ENCODE results near the gene RBM19. TPM values are rescaled to one million over a fixed set of nuclear protein-coding genes. Genes with fewer than 3 reads are reported as not detected.
"Not testable (repeated sequence)": the region's sequence is repeated elsewhere in the genome, so short reads cannot be mapped to it uniquely, and the experiment has no call there.

RBM19 gene
- 30.6 TPM for total RNA-seq

- peak; percentile 98 for DNase-seq (ENCODE audit: low spot score)
These were observed at the start of gene RBM19 for GRCh38 chr12:113965951-113966797. RBM19 (minus strand) TSS chr12:113966325; CDS start chr12:113966227, 98 bp downstream.

- no peak for DNase-seq (ENCODE audit: low spot score)
These were observed 49.7 kb upstream of the RBM19 start for GRCh38 chr12:114015851-114016250.

GRCh38 chr12:114013575-114014345 is 47.6 kb upstream of the RBM19 start:
- no peak for DNase-seq (ENCODE audit: low spot score)

- no peak for DNase-seq (ENCODE audit: low spot score)
These were observed 46.8 kb upstream of the RBM19 start for GRCh38 chr12:114012744-114013431.

- DNase-seq (ENCODE audit: low spot score) = no peak
These were observed 45.6 kb upstream of the RBM19 start for GRCh38 chr12:114011711-114012110.

- DNase-seq (ENCODE audit: low spot score) = no peak
These were observed 40.6 kb upstream of the RBM19 start for GRCh38 chr12:114006482-114007425.

- DNase-seq (ENCODE audit: low spot score) = no peak
These were observed 38.3 kb upstream of the RBM19 start for GRCh38 chr12:114004402-114004801.

GRCh38 chr12:114003286-114003685 is 37.2 kb upstream of the RBM19 start:
- DNase-seq (ENCODE audit: low spot score) = no peak

- no peak for DNase-seq (ENCODE audit: low spot score)
These were observed 35.6 kb upstream of the RBM19 start for GRCh38 chr12:114001511-114002340.

- DNase-seq (ENCODE audit: low spot score) = no peak
These were observed 34.7 kb upstream of the RBM19 start for GRCh38 chr12:114000861-114001260.

- not testable (repeated sequence) for DNase-seq (ENCODE audit: low spot score)
These were observed 34.1 kb upstream of the RBM19 start for GRCh38 chr12:114000261-114000660.

- no peak for DNase-seq (ENCODE audit: low spot score)
These were observed 31.2 kb upstream of the RBM19 start for GRCh38 chr12:113997365-113997764.

- DNase-seq (ENCODE audit: low spot score) = no peak
These were observed 29.9 kb upstream of the RBM19 start for GRCh38 chr12:113996026-113996425.

- DNase-seq (ENCODE audit: low spot score) = no peak
These were observed 27.9 kb upstream of the RBM19 start for GRCh38 chr12:113994051-113994450.

GRCh38 chr12:113992751-113993150 is 26.6 kb upstream of the RBM19 start:
- not testable (repeated sequence) for DNase-seq (ENCODE audit: low spot score)

- DNase-seq (ENCODE audit: low spot score) = no peak
These were observed 25.3 kb upstream of the RBM19 start for GRCh38 chr12:113991224-113992044.

GRCh38 chr12:113990250-113991223 is 24.4 kb upstream of the RBM19 start:
- no peak for DNase-seq (ENCODE audit: low spot score)

GRCh38 chr12:113988976-113989375 is 22.9 kb upstream of the RBM19 start:
- DNase-seq (ENCODE audit: low spot score) = no peak
